Thyroid gland (tissue), 4 donors: ENCODE measurements around the gene TECTB.

Source experiments
- CTCF ChIP-seq, 6 experiments: fragments of 200-600 bp in 3 of 6; fragments of 450-650 bp in 3 of 6; sonication (generic) in 3 of 6; IDR thresholded peaks; one replicate each; pipeline ENCODE4 v1.5.1; 2016 to 2019; ENCODE audit warnings: antibody characterized with exemption in 6 of 6, mild to moderate bottlenecking in 2 of 6, inconsistent platforms in 1 of 6, moderate library complexity in 1 of 6
- POLR2A ChIP-seq, 2 donors: fragments of 450-650 bp; IDR thresholded peaks; one replicate each; pipeline ENCODE4 v1.6.1; 2017; ENCODE audit warnings: antibody characterized with exemption in 2 of 2, mild to moderate bottlenecking in 2 of 2, moderate library complexity in 1 of 2

- TF ChIP-seq POLR2A (IDR thresholded peaks at IDR 0.05) (no peak), CTCF (IDR thresholded peaks at IDR 0.05) (no peak)
Measured at GRCh38 chr10:112244197-112244596, 39.0 kb upstream of the TECTB start.
